ENCODE data around the gene SORCS1.

The SORCS1 gene

DNA sequence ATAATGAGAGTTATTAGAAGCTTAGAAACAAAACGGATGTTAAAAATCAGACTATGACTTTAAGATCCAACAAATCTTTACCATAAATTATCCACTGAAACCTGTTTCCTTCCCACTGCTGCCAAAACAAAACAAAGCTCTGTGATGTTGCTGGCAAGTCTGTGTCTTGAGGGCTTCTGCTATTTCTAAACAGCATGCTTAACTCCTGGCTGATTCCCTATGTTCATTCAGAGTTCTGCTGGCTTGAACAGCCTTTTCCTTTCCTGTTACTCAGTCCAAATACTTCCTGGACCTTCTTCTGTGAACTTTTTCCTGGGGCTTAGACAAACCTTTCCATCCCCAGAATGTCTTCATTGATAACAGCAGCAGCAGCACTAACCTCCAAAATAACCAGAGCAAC lies 448.1 kb downstream of the SORCS1 start:
- no peak for DNase-seq

DNA sequence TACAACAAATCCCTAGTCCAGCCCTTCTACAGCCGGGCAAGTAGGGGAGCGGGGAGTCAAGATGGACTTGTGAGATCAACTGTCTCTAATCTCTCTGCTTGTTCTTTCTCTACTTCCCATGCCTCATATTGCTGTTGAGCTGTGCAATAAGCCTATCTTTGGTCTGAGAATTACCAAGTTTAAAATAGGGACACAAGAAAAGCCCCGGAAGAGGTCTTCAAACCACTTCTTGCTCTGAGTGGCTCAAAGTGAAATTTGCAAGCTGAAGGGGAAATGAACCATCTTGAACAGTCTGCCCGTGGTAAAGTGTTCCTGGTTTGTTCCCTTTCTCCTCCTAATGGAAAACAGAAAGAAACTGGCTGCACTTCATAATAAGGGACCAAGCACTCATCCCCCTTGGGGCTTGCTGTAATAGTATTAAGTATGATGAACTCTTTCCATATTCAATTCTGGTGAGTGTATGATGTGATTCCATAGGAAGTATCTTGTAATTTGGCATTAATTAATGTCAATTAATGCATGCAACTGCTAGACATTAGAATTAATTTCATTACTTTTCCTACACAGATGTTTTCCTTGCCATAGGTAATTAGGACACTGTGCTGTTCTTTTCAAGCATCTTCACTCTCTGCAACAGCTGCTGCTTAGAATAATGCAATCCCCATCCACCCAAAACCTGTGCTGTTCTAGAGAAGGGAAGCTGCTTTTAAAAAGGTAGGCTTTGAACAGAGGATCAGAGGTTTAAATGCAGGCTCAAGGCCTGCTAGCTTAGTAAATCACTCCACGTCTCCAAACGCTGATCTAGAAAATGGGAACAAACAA lies 449.6 kb downstream of the SORCS1 start:
- DNase-seq, result no peak

DNA sequence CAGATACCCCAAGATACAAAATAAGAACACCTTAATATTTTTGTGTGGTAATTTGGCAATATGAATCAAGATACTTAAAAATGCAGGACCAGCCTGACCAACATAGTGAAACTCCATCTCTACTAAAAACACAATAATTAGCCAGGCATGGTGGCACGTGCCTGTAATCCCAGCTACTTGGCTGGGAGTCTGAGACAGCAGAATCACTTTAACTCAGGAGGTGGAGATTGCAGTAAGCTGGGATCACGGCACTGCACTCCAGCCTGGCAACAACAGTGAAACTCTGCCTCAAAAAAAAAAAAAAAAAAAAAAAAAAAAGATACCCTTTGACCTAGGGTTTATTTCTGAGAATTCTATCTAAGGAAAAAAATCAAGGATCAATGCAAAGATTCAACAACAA lies 450.7 kb downstream of the SORCS1 start:
- DNase-seq, result no peak

DNA sequence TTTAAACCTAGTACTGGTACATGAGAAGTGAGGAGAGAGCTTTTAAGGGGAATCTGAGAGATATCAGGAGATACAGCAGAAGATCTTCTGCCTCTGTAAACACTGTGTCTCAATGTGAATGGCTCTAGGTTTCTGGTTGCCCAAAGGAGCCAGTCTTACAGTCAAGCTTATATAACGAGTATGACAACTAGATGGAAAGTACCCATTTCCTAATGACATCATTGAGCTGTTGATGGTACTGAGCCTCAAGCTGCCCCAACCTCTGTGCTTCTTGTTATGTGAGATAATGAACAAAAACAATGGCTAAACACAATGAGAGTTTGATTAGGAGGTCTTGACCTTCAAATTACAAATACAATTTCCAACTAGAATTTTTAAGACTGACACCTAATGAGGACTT lies 451.5 kb downstream of the SORCS1 start:
- DNase-seq, result no peak

DNA sequence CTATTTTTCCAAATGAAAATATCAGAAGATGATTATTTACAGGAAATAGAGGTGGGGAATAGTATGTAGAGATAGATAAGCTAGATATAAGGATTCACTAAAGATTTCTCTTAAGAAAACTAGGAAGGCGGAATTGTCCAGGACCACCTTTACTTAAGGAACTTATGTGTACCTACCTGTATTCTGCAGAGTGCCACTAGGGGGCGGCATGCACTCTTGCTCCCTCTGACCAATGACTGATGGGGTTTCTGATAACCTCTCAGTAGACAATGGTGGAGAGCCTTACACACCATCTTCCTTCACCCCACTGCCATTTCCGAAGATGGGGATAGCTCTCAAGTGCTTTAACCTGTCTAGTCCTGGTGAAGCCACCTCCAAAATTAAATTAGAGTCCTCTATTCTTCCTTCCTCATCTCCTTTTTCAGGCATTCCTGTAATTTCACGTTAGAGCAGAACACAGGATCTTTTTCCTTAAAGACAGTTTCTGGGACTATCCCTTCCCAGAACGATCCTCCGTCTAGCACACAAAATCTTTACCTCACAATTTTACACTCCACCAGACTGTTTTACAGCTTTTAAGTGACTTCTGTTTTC lies 453.1 kb downstream of the SORCS1 start:
- peak; percentile 26 for DNase-seq

DNA sequence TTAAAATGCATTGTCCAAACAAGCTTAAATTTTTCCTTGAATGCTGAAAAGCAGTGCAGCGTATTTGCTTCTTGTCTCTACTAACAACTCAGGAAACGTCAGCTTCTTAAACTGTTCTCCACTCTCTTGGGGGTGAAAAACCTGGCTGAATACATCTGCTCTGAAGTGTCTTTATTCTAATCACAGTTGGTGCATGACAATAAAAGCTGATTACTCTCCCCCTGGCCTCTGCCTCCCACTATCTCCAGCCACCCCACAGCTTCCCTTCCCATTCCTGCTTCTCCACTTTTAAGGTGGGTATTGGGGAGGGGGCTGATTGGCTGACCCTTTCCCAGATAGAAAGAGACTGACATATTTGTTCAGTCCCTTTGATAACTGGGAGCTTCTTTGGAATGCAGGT lies 456.0 kb downstream of the SORCS1 start:
- DNase-seq, result no peak

DNA sequence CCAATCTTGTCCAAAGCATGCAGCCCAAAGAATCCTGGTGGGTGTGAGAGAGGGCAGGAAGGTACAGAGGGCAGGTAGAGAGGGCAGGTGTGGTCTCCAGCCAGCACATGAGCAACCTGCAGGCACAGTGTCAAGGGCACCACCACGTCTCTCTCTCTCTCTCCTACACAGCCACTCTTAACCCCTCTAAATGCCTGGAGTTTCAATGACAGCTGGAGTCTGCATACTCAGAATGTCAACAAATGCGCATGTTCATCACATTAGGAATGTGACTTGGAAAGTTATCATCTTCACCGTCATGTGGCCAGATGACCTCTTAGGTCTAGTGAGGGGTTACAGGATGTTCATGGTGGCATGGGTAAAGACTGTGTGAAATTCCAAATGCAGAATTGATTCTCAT lies 456.8 kb downstream of the SORCS1 start:
- DNase-seq, result no peak

DNA sequence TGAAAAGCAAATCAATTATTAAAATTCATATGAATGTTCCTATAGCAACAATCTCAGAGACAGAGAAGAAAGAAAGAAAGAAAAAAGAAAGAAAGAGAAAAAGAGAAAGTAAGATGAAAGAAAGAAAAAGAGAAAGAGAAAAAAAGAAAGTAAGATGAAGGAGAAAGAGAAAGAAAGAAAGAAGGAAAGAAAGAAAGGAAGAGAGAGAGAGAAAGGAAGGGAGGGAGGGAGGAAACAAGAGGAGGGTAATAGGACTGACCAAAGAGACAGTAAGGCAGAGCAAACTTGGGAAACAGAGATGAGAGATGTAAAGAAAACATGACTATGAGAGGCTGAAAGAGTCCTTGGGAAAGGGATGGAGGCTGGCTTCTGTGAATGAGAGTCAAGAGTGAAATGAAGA lies 458.4 kb downstream of the SORCS1 start:
- no peak for DNase-seq

DNA sequence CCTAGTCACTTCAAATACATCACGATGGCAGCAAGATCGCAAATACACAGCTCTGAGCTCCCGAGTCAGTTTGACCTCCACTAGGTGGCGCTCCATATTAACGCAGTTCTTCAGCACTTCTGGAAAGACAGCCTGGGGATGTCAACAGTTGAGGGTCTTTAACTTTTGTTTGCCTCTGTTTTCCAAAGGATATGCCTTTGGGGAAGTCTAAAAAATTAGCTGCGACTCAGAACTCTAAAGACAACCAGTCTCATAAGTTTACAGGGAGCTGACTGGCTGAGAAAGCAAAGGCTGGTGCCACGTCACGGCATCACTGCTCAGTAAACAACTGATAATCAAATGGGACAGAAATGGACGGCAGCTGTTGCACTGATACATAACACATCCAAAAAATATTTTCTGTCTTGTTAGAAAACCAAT lies 458.8 kb downstream of the SORCS1 start:
- DNase-seq, result peak; percentile 6

DNA sequence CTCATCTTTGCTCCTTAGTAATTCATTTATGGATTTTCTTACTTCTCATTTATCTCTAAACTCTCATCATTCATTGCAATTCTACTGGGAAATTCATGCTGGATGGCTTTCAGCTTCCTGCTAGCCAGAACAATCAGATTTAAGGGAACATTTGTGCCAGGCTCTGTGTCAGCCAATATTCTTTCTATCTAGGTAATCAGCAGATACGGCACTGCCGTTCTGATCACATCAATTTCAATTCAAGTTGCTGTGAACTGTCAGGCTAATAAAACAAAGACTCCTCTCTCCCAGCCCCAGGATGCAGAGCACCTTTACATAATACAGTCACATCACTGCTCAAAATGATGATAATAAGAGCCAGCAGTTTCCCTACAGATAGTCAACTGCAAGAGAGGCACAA lies 468.3 kb downstream of the SORCS1 start:
- no peak for DNase-seq

DNA sequence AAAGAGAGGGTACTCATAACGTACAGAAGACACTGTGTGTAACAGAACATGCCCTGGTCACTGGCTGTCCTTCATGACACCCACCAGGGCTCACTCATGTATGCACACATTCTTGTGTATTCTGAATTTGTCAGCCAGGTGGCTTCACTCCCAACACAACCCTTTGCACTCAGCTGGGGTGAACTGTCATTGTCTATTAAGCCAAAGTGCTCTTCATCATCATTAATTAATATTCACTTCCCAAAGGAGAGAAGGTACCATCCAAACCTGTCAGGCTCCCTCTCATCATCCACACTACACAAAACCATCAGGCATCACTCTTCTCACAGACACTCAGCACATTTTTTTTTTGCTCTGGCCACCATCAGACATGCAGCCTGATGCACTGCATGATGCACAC lies 469.8 kb downstream of the SORCS1 start:
- DNase-seq, result no peak

DNA sequence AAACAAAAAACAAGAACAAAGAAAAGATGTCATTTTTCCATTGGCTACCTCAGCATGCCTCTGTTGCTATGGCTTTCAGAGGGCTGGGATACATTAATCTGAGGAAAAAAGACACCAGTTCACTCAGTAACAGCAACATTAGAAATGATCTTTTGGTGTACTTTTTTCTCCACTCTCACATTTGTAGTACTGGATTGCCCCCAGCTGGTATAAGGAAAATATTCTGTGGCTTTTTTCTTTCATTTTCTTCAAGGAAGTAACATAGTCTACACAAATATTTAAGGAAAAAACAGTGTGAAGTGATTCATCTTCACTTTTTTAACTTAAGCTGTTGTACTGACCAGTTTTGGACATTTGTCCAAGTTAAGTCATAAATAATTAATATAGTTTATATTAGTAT lies 482.3 kb downstream of the SORCS1 start:
- DNase-seq, result no peak

DNA sequence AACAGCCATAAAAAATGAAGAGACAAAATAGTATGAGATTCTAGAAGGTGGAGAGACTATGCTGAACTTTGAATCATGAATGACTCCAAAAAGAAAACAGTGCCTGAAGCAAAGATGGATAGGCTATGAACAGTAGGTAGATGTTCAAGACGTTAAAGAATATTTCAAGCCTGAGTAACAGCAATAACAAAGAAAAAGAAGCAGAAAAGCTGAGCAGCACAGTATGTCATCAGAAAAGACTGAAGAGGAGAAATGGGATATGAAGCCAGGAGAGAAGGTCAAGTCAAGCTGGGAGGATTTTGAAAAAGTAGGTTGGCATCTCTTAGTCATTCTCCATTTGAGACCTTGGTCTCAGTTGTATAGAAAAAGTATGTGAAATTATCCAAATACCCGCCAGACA lies 484.4 kb downstream of the SORCS1 start:
- DNase-seq, result no peak

DNA sequence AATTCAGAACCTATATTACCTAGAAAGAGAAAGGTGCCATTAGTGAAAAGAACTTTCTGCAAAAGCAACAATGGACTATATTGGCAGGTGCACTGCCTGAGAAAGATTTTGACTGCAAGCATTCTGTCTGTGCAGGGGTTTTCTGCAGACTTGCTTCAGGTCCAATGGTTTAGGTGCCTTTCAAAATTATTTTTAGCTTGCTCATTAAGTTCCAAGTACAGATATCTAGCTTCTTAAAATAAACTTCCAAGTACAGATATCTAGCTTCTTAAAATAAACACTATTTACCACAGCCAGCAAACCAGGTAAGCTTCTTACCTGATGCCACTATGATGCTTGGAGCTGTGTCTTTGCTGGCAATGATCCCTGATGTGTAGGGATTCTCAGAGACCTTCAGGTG lies 485.2 kb downstream of the SORCS1 start:
- no peak for DNase-seq

DNA sequence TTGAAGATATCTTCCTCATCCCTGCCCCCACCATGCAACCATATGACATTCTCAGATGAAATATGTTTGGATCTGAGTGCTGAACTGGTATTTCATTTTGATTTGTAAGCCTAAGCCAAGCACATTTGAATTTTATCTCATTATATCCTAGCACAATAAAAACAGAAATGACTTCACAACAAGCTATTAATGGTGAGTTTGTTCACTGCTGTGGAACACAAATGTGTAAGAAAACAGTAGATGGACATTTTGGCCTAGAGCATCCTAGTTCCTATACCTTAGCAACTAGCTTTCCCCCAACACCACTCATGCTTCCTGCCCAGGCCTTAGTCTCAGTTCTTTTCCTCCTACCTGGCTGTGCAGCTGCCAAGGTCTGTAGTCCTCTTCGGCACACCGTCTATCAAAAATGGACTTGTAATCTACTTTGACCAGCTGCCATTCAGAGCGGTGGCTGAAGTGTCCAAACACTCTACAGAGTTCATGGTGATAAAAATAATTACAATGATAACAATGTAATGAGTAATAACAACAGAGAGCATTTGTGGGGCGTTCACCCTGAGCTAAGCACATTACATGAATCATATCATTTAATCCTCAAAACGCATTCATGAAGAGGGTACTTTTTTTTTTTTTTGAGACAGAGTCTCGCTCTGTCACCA lies 491.9 kb downstream of the SORCS1 start:
- DNase-seq, result no peak

DNA sequence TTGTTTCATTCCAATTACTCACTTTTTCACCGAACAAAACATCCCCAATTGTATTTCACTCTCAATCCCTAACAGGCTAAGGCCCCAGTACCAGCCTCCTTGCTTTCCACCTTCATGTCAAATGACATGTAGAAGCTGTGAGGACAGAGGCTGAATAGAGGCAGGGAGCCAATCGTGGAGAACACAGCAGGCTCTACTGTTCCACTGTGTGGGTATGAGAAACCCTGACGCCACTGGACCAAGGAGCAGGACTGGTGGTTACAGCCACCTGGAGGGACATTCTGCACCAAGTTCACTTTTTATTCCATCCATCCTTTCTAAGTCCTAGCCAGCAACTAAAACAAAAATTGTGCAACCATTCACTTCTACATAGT lies 502.8 kb downstream of the SORCS1 start:
- no peak for DNase-seq

DNA sequence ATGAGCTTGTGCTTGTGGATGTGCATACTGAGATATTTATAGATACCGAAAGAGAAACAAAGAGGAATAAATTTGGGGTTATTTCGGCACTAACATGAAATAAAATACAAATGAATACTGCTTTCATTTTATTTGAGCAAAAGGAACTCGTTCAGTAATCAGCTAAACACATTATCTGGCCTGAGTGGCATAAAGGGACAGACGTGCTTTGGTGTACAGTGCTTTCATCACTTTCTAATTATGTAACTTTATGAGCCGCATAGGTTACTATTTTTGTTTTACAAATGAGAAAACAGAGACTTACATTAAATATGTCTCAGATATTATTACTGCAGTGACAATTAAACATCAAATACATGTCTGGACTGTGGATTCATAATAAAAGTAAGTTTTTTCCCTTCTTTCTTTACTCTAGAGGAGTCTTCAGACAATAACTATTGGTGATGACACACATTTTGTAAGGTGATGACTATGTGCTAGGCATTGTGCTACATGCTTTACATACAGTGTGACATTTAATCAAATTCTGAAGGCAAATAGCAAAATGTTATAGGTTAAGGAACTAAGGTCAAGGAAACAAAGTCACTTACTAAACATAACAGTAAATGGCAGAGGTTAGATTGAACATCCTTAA lies 503.3 kb downstream of the SORCS1 start:
- DNase-seq, result no peak

DNA sequence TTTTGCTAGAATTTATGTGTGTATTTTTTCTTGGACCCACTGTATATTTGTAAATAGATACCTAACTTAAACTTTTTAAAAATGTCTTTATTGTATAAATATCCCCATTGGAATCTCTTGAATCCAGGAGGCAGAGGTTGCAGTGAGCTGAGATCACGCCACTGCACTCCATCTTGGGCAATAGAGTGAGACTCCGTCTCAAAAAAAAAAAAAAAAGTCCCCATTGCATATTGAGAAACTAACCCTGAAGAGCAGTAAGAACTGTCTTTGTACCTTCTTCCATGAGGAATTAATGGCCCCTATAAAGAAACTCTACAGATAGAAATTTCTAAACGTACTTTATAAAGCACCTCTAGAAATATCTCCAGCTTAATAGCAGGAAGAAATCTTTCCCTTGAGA lies 504.0 kb downstream of the SORCS1 start:
- DNase-seq, result no peak

DNA sequence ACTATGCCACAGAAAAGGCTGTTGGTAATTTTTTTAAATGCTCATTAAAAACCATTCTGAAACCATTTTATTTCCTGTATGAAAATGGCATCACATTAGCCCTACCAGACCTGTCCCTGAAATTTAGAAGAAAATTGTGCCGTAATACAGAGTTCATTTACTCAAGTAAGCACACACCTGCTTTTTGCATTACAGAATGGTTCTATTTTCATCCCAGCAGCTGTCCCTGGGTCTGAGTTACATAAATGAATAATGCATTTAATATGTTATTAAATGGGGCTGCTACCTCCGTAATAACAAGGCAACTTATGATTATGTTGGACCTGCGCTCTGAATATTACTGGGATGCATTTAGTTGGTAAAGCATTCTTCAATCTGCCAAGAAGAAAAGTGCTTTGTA lies 508.9 kb downstream of the SORCS1 start:
- no peak for DNase-seq

DNA sequence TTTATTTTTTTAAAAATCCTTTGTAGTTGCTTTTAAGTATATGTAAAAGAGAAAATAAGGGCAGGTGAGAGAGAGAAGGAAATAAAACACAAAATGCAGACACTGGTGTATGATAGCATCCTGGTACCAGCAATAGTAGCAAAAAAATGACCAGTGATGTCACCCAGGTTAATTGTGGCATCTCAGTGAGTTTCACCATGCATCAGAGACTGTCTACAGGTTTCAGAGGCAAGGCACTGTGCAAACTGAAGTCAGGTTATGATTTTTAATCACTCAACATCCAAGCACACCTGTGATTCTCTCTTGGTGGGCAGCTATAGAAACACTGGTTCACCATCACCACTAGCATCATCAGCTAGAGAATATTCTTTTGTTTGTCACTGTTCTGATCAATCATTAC lies 509.3 kb downstream of the SORCS1 start:
- DNase-seq, result no peak

DNA sequence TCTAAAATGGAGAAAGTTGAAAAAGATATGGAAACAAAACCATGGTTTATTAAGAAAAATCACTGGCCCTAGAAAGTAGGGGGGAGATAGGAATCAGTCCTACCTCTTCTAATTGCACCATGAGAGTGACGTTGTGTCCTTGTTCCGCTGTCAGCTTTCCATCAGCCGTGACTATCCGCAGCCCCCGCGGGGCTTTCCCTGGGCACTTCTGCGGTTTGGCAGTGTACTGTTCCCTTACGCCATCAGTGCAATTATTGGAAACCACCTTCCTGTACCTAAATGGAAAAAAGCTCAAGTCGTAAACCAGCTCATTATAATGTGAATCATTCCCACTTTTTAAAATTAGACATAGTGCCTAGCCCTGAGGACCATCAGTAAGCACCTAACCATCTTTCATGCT lies 512.2 kb downstream of the SORCS1 start:
- no peak for DNase-seq

DNA sequence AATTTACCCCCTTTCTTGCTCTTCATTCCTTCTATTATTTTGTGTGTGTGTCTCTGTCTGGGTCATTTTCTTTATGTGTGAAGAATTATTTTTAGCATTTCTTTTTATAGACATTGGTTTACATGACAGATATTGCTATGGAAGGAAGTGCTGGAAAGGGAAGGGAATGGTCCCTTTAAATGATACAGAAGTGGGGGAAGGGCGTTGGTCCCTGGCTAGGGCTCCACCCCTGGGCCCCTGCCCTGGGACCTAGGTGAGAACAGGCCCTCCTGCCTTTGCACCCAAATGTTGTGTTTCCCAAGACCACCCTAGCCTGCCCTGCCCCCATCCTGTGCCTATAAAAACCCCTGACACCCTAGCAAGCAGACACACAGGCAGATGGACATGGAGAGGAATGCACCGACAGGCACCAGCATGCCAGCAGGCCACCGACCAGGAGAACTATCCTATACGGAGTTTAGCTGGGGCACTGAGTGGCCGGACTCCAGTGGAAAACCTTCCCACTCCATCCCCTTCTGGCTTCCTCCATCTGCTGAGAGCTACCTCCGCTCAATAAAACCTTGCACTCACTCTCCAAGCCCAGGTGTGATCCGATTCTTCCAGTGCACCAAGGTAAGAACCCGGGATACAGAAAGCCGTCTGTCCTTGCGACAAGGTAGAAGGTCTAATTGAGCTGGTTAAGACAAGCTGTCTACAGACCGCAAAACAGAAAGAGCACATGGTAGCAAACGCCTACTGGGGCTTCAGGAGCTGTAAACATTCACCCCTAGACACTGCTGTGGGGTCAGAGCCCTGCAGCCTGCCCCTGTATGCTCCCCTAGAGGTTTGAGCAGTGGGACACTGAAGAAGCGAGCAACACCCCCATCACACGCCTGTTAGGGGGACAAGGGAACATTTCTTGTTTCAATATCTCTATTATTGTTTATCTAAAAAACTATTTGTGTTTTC lies 515.7 kb downstream of the SORCS1 start:
- no peak for DNase-seq

DNA sequence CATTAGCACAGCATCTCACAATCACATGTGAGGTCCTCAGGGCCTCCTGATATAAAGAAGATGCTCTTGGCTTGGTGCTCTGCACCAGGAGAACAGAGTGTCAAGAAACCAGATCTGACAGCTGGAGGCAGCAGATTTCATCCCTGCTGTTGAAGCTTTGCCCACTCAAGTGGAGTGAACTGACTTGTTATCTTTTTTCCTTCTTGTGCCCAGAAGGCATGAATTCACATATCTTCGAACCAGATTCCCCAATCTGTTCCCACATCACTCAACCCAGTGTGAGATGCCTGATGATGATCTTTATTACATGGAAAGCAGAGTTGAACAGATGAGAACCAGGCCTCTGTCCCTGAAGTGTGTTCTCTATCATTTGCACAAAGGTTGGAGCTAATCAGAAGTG lies 521.0 kb downstream of the SORCS1 start:
- no peak for DNase-seq
